HCT116 (cell line): ENCODE measurements around the gene TEF. TPM values are rescaled to one million over a fixed set of nuclear protein-coding genes. Genes with fewer than 3 reads are reported as not detected.

Experiments used
- ATAC-seq: fragments of 200-7000 bp; cut with Tn5 transposase; 2 replicates; pipeline ENCODE4 v1.9.1; 2020; ENCODE audit warnings: mild to moderate bottlenecking, moderate library complexity
- BruUV-seq: library from RNA; stranded (reverse); fragments of 400-500 nt; replicated peaks from 2 replicates; lab custom pipeline; 2021; lab: Mats Ljungman, UMichigan
- CTCF ChIA-PET: fragments of 300-600 bp; sonication (Branson Sonifier 250); formaldehyde crosslinking; loops from one replicate; lab custom pipeline; 2021; ENCODE audit warnings: antibody characterized with exemption; lab: Charles Lee
- POLR2A ChIA-PET: fragments of 300-600, 350-600 bp; sonication (Branson Sonifier 250); formaldehyde crosslinking; loops from one replicate; lab custom pipeline; 2021; ENCODE audit warnings: antibody characterized with exemption; lab: Charles Lee
- RAD21 ChIA-PET, 2 experiments: fragments of 300-600 bp; sonication (Branson Sonifier 250); formaldehyde crosslinking; loops; one replicate each; lab custom pipeline; 2023; ENCODE audit warnings: low total read pairs in 2 of 2; ENCODE audit not compliant: uncharacterized antibody in 2 of 2, unreplicated experiment in 2 of 2, low non-redundant PET in 1 of 2; lab: Charles Lee
- DNase-seq: peaks from one replicate; pipeline ENCODE4 v3.0.0-alpha.2; 2010; ENCODE audit warnings: low read depth, low spot score
- H2AFZ ChIP-seq: fragments of 200-600 bp; shearing (Covaris generic), sonication (generic); 2 replicates; pipeline ENCODE4 v1.6.1; 2017; ENCODE audit warnings: low read depth, mixed run types, mixed read lengths, antibody characterized with exemption, low read length; ENCODE audit not compliant: poor library complexity, severe bottlenecking
- H3K27ac ChIP-seq: 2 replicates; pipeline ENCODE4 v1.5.1; 2012; ENCODE audit warnings: low read depth, low read length
- H3K27me3 ChIP-seq: fragments of 200-600 bp; sonication (generic); 2 replicates; pipeline ENCODE4 v1.6.1; 2016; ENCODE audit warnings: mixed run types, low read length, mixed read lengths; ENCODE audit not compliant: insufficient read depth
- H3K36me3 ChIP-seq, 2 experiments: fragments of 200-500 bp in 1 of 2; fragments of 200-600 bp in 1 of 2; sonication (Bioruptor generic) in 1 of 2; sonication (generic) in 1 of 2; 2 replicates each; pipeline versions ENCODE4 v1.5.1 to v1.6.1; 2014 to 2016; ENCODE audit warnings: low read length in 2 of 2, inconsistent platforms in 1 of 2, mixed read lengths in 1 of 2, mixed run types in 1 of 2; ENCODE audit not compliant: insufficient read depth in 2 of 2, control insufficient read depth in 1 of 2
- H3K4me1 ChIP-seq, 2 experiments: fragments of 200-600 bp in 1 of 2; sonication (generic) in 1 of 2; 2 replicates each; pipeline versions ENCODE4 v1.5.1 to v1.6.1; 2012 to 2017; ENCODE audit warnings: low read length in 2 of 2, inconsistent platforms in 1 of 2, mild to moderate bottlenecking in 1 of 2, mixed read lengths in 1 of 2, mixed run types in 1 of 2, moderate library complexity in 1 of 2; ENCODE audit not compliant: insufficient read depth in 2 of 2, control insufficient read depth in 1 of 2
- H3K4me2 ChIP-seq: fragments of 200-600 bp; sonication (generic); 2 replicates; pipeline ENCODE4 v1.6.1; 2017; ENCODE audit warnings: mixed run types, low read length, mixed read lengths
- H3K4me3 ChIP-seq, 2 experiments: fragments of 200-600 bp in 1 of 2; sonication (generic) in 1 of 2; replicated peaks in 1 of 2; 2 replicates each; pipeline ENCODE4 v1.5.1; 2011 to 2016; ENCODE audit warnings: low read length in 2 of 2, control low read depth in 1 of 2, low read depth in 1 of 2, mild to moderate bottlenecking in 1 of 2, mixed read lengths in 1 of 2, mixed run types in 1 of 2
- H3K79me2 ChIP-seq: fragments of 200-600 bp; sonication (generic); 2 replicates; pipeline ENCODE4 v1.6.1; 2017; ENCODE audit warnings: mild to moderate bottlenecking, mixed run types, low read length, moderate library complexity, mixed read lengths; ENCODE audit not compliant: insufficient read depth
- H3K9ac ChIP-seq: fragments of 200-600 bp; sonication (generic); 2 replicates; pipeline ENCODE4 v1.6.1; 2016; ENCODE audit warnings: low read length, mixed read lengths
- H3K9me2 ChIP-seq: fragments of 200-600 bp; sonication (generic), shearing (Covaris generic); 2 replicates; pipeline ENCODE4 v1.6.1; 2017; ENCODE audit warnings: mixed run types, mild to moderate bottlenecking, moderate library complexity; ENCODE audit not compliant: insufficient read depth
- H3K9me3 ChIP-seq, 2 experiments: fragments of 200-500 bp in 1 of 2; fragments of 200-600 bp in 1 of 2; sonication (Bioruptor generic) in 1 of 2; sonication (generic) in 1 of 2; 2 replicates each; pipeline ENCODE4 v1.6.1; 2014 to 2017; ENCODE audit warnings: low read length in 2 of 2, mixed read lengths in 2 of 2, inconsistent platforms in 1 of 2, low read depth in 1 of 2, mild to moderate bottlenecking in 1 of 2, mixed run types in 1 of 2, moderate library complexity in 1 of 2; ENCODE audit not compliant: control insufficient read depth in 1 of 2, insufficient read depth in 1 of 2
- H4K20me1 ChIP-seq: fragments of 200-600 bp; sonication (generic), shearing (Covaris generic); 2 replicates; pipeline ENCODE4 v1.6.1; 2017; ENCODE audit warnings: mixed run types, mild to moderate bottlenecking, moderate library complexity; ENCODE audit not compliant: insufficient read depth
- CBX3 ChIP-seq: IDR thresholded peaks from 2 replicates; pipeline ENCODE4 v1.6.1; 2012; ENCODE audit warnings: low read depth
- CEBPB ChIP-seq: IDR thresholded peaks from 2 replicates; pipeline ENCODE4 v1.6.1; 2012; ENCODE audit warnings: low read depth
- EGR1 ChIP-seq: IDR thresholded peaks from 2 replicates; pipeline ENCODE4 v1.6.1; 2012; ENCODE audit warnings: low read depth
- ELF1 ChIP-seq: IDR thresholded peaks from 2 replicates; pipeline ENCODE4 v1.6.1; 2012; ENCODE audit warnings: low read depth, borderline replicate concordance
- EZH2phosphoT487 ChIP-seq: fragments of 200-600 bp; IDR thresholded peaks from 2 replicates; pipeline ENCODE4 v1.6.1; 2018; ENCODE audit warnings: antibody characterized with exemption, borderline replicate concordance
- POLR2A ChIP-seq: IDR thresholded peaks from 2 replicates; pipeline ENCODE4 v1.7.0; 2011; ENCODE audit warnings: borderline replicate concordance; ENCODE audit not compliant: insufficient read depth, insufficient read length; ENCODE audit errors: extremely low read depth
- RAD21 ChIP-seq: IDR thresholded peaks from 2 replicates; pipeline ENCODE4 v1.6.1; 2012; ENCODE audit warnings: low read depth, mild to moderate bottlenecking
- SIN3A ChIP-seq: IDR thresholded peaks from 2 replicates; pipeline ENCODE4 v1.6.1; 2012; ENCODE audit warnings: low read depth
- SP1 ChIP-seq: IDR thresholded peaks from 2 replicates; pipeline ENCODE4 v1.6.1; 2012; ENCODE audit warnings: low read depth
- TCF7L2 ChIP-seq: IDR thresholded peaks from 2 replicates; pipeline ENCODE4 v1.7.0; 2011; ENCODE audit warnings: borderline replicate concordance, inconsistent platforms; ENCODE audit not compliant: insufficient read depth, insufficient read length; ENCODE audit errors: extremely low read depth
- YY1 ChIP-seq: IDR thresholded peaks from 2 replicates; pipeline ENCODE4 v1.6.1; 2011; ENCODE audit warnings: low read length, low read depth, moderate library complexity, mild to moderate bottlenecking; ENCODE audit not compliant: insufficient replicate concordance; ENCODE audit errors: extremely low read depth
- intact Hi-C: fragments of 100-400 bp; cut with micrococcal nuclease; formaldehyde crosslinking; loops from 2 replicates; pipeline ENCODE4 v1.10.0; 2022
- total RNA-seq: library from RNA; stranded (reverse); gene quantifications from one replicate; pipeline ENCODE4 v1.2.1, GENCODE V29; 2021; ENCODE audit not compliant: unreplicated experiment
- TF ChIP-seq, protein P1 (sequence below): IDR thresholded peaks from 2 replicates; pipeline ENCODE4 v1.6.1; 2011; ENCODE audit warnings: mild to moderate bottlenecking, low read length, moderate library complexity; ENCODE audit not compliant: insufficient replicate concordance; ENCODE audit errors: extremely low read depth

Gene TEF
- total RNA-seq, 1 experiment from 2014 or later, result 16.5 TPM

DNA sequence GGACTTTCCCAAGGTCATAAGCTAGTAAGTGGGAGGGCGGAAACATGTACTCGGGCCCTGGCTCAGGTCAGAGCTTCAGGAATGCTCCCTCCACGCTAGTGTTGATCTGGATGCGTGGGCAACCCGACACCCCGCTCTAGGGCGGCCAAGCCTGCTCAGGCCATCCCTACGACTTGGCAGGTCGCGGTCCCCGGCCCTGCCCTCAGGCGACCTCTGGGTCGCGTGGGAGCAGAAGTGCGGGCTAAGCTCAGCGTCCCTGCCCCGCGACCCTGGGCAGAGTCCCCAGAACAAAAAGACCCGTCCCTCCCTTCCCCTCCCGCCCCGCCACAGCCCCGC lies 781 bp upstream of the TEF start:
- intact Hi-C loops, result loop anchor here (2.0 kb wide), 1 partner anchor 290 kb away; no protein-coding TSS in a partner anchor
- CTCF ChIA-PET, result interaction anchor here (0.5 to 2.4 kb wide), 6 partner anchors 14 to 1406 kb away, joined by 3 to 11 read pairs (median 6); no protein-coding TSS in a partner anchor
- Histone ChIP-seq H3K36me3 (no peaks in the 10 kb centered on the region), H2AFZ (no peak overlapping the region), H3K27ac (peak overlapping the region; percentile 97), H3K79me2 (no peaks in the 10 kb centered on the region), H3K4me1 (peaks cover 14 to 38% of the 10 kb centered on the region in 2 experiments), H3K4me3 (peak overlapping the region; percentile 42 to 65), H3K9me2 (no peaks in the 10 kb centered on the region), H4K20me1 (no peaks in the 10 kb centered on the region), H3K9ac (peak overlapping the region; percentile 88), H3K27me3 (no peaks in the 10 kb centered on the region), H3K9me3 (no peaks in the 10 kb centered on the region), H3K4me2 (peak overlapping the region; percentile 86)
- peak; percentile 68 for ATAC-seq
- peak; percentile 67 for DNase-seq
- POLR2A ChIA-PET, result interaction anchor here (0.5 to 2.5 kb wide), 26 partner anchors 10 to 1452 kb away, joined by 3 to 20 read pairs (median 5); partner anchors contain the start of genes DESI1, NDUFA6, PHF5A and PMM1
- no peak for TF ChIP-seq ELF1
- peak; percentile 68 for TF ChIP-seq EGR1
- no peak for TF ChIP-seq YY1
- peak; percentile 14 for TF ChIP-seq TCF7L2
- TF ChIP-seq SIN3A, result peak; percentile 73; the same call in 1 of the 2 replicates
- TF ChIP-seq SP1, result no peak
- no peak for TF ChIP-seq CEBPB
- peak; percentile 18 for TF ChIP-seq POLR2A
- TF ChIP-seq CBX3, result no peak
- no peak for TF ChIP-seq RAD21
- TF ChIP-seq, protein P1, sequence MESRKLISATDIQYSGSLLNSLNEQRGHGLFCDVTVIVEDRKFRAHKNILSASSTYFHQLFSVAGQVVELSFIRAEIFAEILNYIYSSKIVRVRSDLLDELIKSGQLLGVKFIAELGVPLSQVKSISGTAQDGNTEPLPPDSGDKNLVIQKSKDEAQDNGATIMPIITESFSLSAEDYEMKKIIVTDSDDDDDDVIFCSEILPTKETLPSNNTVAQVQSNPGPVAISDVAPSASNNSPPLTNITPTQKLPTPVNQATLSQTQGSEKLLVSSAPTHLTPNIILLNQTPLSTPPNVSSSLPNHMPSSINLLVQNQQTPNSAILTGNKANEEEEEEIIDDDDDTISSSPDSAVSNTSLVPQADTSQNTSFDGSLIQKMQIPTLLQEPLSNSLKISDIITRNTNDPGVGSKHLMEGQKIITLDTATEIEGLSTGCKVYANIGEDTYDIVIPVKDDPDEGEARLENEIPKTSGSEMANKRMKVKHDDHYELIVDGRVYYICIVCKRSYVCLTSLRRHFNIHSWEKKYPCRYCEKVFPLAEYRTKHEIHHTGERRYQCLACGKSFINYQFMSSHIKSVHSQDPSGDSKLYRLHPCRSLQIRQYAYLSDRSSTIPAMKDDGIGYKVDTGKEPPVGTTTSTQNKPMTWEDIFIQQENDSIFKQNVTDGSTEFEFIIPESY, result no peak
- TF ChIP-seq EZH2phosphoT487, result no peak
- RAD21 ChIA-PET, result interaction anchor here in 1 of 2 experiments (0.6 to 1.0 kb wide), 5 partner anchors 14 to 185 kb away, joined by 3 to 8 read pairs (median 5); partner anchors contain the start of gene ZC3H7B
- BruUV-seq, result no TSS peak
